K562 (cell line): Measurements from ENCODE around the gene SMCO4. TPM values are rescaled to one million over a fixed set of nuclear protein-coding genes. Genes with fewer than 3 reads are reported as not detected.

ENCODE experiments used
- DPF2 ChIP-seq: fragments of 450-650 bp; IDR thresholded peaks from 2 replicates; pipeline ENCODE4 v1.6.1; 2016
- JUNB ChIP-seq: fragments of 450-650 bp; formaldehyde crosslinking; conservative IDR thresholded peaks from 2 replicates; pipeline ENCODE4 v1.4.0; 2020; ENCODE audit warnings: mild to moderate bottlenecking
- MECOM ChIP-seq: fragments of 250-450 bp; sonication (Bioruptor Pico); IDR thresholded peaks from 2 replicates; pipeline ENCODE4 v1.8.0; 2022; ENCODE audit warnings: inconsistent platforms
- NR1H2 ChIP-seq: sonication (generic); formaldehyde crosslinking; IDR thresholded peaks from 2 replicates; pipeline ENCODE4 v1.4.0; 2020; ENCODE audit warnings: mild to moderate bottlenecking, missing genetic modification reagents
- NR2C1 ChIP-seq, 2 experiments: fragments of 450-650 bp; IDR thresholded peaks; 2 replicates each; pipeline ENCODE4 v1.6.1; 2017; ENCODE audit warnings: mild to moderate bottlenecking in 2 of 2, antibody characterized with exemption in 1 of 2, inconsistent platforms in 1 of 2, missing compliant biosample characterization in 1 of 2, missing genetic modification characterization in 1 of 2
- SREBF1 ChIP-seq: fragments of 150-350 bp; IDR thresholded peaks from 2 replicates; pipeline ENCODE4 v1.6.1; 2014; ENCODE audit warnings: antibody characterized with exemption, low read depth, low read length, borderline replicate concordance
- TAF9B ChIP-seq: fragments of 450-650 bp; IDR thresholded peaks from 2 replicates; pipeline ENCODE4 v1.6.1; 2018; ENCODE audit warnings: mild to moderate bottlenecking; ENCODE audit not compliant: partially characterized antibody
- TARDBP ChIP-seq: fragments of 450-650 bp; IDR thresholded peaks from 2 replicates; pipeline ENCODE4 v1.6.1; 2016
- TEAD4 ChIP-seq, 2 experiments: sonication (generic) in 1 of 2; formaldehyde crosslinking in 1 of 2; IDR thresholded peaks; 2 replicates each; pipeline versions ENCODE4 v1.6.1 to v1.8.0; 2012 to 2022; ENCODE audit warnings: borderline replicate concordance in 1 of 2, inconsistent platforms in 1 of 2, low read length in 1 of 2, mild to moderate bottlenecking in 1 of 2, missing genetic modification reagents in 1 of 2
- TFAP4 ChIP-seq: sonication (generic); formaldehyde crosslinking; IDR thresholded peaks from 2 replicates; pipeline ENCODE4 v1.8.0; 2022; ENCODE audit warnings: missing genetic modification reagents, mild to moderate bottlenecking, moderate library complexity, borderline replicate concordance
- TOE1 ChIP-seq, 2 experiments: fragments of 450-650 bp in 1 of 2; sonication (generic) in 1 of 2; formaldehyde crosslinking in 1 of 2; IDR thresholded peaks; 2 replicates each; pipeline versions ENCODE4 v1.7.1 to v1.8.0; 2016 to 2022; ENCODE audit warnings: borderline replicate concordance in 2 of 2, mild to moderate bottlenecking in 2 of 2, antibody characterized with exemption in 1 of 2, inconsistent platforms in 1 of 2, low read depth in 1 of 2, missing genetic modification reagents in 1 of 2, moderate library complexity in 1 of 2
- ZBTB43 ChIP-seq: sonication (generic); formaldehyde crosslinking; IDR thresholded peaks from 2 replicates; pipeline ENCODE4 v1.8.0; 2023; ENCODE audit warnings: mild to moderate bottlenecking, missing genetic modification reagents
- ZNF24 ChIP-seq: fragments of 450-650 bp; IDR thresholded peaks from 2 replicates; pipeline ENCODE4 v1.6.1; 2016
- ZNF354B ChIP-seq: fragments of 250-450 bp; sonication (Bioruptor Pico); IDR thresholded peaks from 2 replicates; pipeline ENCODE4 v1.4.0; 2020
- ZNF398 ChIP-seq: fragments of 250-450 bp; sonication (Bioruptor Pico); IDR thresholded peaks from 2 replicates; pipeline ENCODE4 v1.8.0; 2021; ENCODE audit warnings: moderate library complexity, mild to moderate bottlenecking, inconsistent platforms
- ZNF639 ChIP-seq, 2 experiments: fragments of 200-800 bp in 1 of 2; sonication (Bioruptor generic) in 1 of 2; sonication (generic) in 1 of 2; formaldehyde crosslinking in 1 of 2; IDR thresholded peaks in 1 of 2; conservative IDR thresholded peaks in 1 of 2; 2 replicates each; pipeline versions ENCODE4 v1.5.0 to v1.6.1; 2016 to 2020; ENCODE audit warnings: missing compliant biosample characterization in 1 of 2, missing genetic modification characterization in 1 of 2, missing genetic modification reagents in 1 of 2
- ZNF76 ChIP-seq: fragments of 250-450 bp; sonication (Bioruptor Pico); IDR thresholded peaks from 2 replicates; pipeline ENCODE4 v1.4.0; 2020; ENCODE audit warnings: mild to moderate bottlenecking, moderate library complexity, borderline replicate concordance
- polyA plus RNA-seq, 8 experiments: library from polyadenylated mRNA; depleted of rRNA in 4 of 8; stranded (reverse) in 5 of 8; unstranded in 3 of 8; fragments of >200 nt; fragmentation: Nextera tagmentation in 2 of 8; fragmentation: Illumina TruSeq in 1 of 8; extraction: Ambion mirVana in 2 of 8; extraction: Trizol in 1 of 8; gene quantifications; 2 replicates each; pipeline versions ENCODE4 v1.2.1 to v1.2.3, GENCODE V29; 2011 to 2014; ENCODE audit warnings: inconsistent platforms in 1 of 8, missing spikeins in 1 of 8
- total RNA-seq, 7 experiments: library from RNA; depleted of rRNA in 6 of 7; stranded (reverse); fragments of >200 nt in 6 of 7; fragmentation: Illumina TruSeq in 2 of 7; extraction: Trizol in 2 of 7; gene quantifications; 2 replicates each; pipeline versions ENCODE4 v1.2.1 to v1.2.3, GENCODE V29; 2011 to 2021; ENCODE audit warnings: low replicate concordance in 1 of 7
- TF ChIP-seq, protein P1 (sequence below), 2 experiments: fragments of 450-650 bp; conservative IDR thresholded peaks; 2 replicates each; pipeline ENCODE4 v1.6.1; 2017; ENCODE audit warnings: mild to moderate bottlenecking in 2 of 2, moderate library complexity in 2 of 2
- TF ChIP-seq, protein P2 (sequence below): fragments of 450-650 bp; IDR thresholded peaks from 2 replicates; pipeline ENCODE4 v1.6.1; 2016

The SMCO4 gene
- total and polyA plus RNA-seq, 9 of the 15 experiments (the other 6 are each of a cell fraction or from before 2014, with no cell fraction given): 1.8 to 27.8 (median 15.3) TPM

DNA sequence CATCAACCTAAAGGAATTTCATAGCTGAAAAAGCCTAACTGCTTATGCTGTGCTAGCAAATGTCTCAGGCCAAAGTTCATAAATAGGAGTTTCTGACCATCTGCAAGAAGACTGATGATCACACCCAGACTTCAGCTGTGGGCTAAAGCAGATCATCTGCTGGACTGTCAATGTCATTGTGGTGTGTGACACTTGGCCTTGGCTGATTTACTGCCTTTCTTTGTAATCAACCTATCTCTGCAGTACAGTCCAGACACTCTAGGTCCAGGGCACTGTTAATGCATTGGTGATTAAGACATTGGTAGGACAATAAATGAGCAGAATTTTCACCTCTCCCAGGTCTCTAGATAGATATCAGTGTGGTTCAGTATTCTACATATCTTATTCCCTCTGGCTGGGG, 40.3 kb upstream of the SMCO4 start (continued):
- TF ChIP-seq TEAD4 (IDR thresholded peaks at IDR 0.05; ENCODE audit: low read length) (0 out of 2 replicates have a peak, but pooled peaks have one; percentile 36), TEAD4 (CRISPR knock-in tag; IDR thresholded peaks at IDR 0.05; ENCODE audit: borderline replicate concordance) (no peak), DPF2 (peak; percentile 31; the same call in 1 of the 2 replicates), TOE1 (IDR thresholded peaks at IDR 0.05; ENCODE audit: borderline replicate concordance) (no peak), TOE1 (CRISPR knock-in tag; IDR thresholded peaks at IDR 0.05; ENCODE audit: borderline replicate concordance, low read depth) (no peak), ZBTB43 (CRISPR knock-in tag) (no peak), ZNF398 (CRISPR knock-in tag) (no peak), MECOM (CRISPR knock-in tag) (0 out of 2 replicates have a peak, but pooled peaks have one; percentile 53), ZNF24 (no peak), TARDBP (no peak), NR1H2 (CRISPR knock-in tag) (no peak), ZNF76 (CRISPR knock-in tag) (no peak), ZNF639 (CRISPR knock-in tag; conservative IDR thresholded peaks at IDR 0.05 in 1 of 2, IDR thresholded peaks at IDR 0.05 in 1 of 2) (0 out of 4 replicates have a peak, but pooled peaks of 1 of the 2 experiments have one; percentile 24), SREBF1 (no peak), NR2C1 (IDR thresholded peaks at IDR 0.05) (no peak), NR2C1 (tag; IDR thresholded peaks at IDR 0.05) (peak; percentile 53; the same call in 1 of the 2 replicates), ZNF354B (CRISPR knock-in tag) (no peak), TAF9B (peak; percentile 16), JUNB (CRISPR knock-in tag) (no peak), TFAP4 (CRISPR knock-in tag) (peak; percentile 48)
- TF ChIP-seq, protein P1, sequence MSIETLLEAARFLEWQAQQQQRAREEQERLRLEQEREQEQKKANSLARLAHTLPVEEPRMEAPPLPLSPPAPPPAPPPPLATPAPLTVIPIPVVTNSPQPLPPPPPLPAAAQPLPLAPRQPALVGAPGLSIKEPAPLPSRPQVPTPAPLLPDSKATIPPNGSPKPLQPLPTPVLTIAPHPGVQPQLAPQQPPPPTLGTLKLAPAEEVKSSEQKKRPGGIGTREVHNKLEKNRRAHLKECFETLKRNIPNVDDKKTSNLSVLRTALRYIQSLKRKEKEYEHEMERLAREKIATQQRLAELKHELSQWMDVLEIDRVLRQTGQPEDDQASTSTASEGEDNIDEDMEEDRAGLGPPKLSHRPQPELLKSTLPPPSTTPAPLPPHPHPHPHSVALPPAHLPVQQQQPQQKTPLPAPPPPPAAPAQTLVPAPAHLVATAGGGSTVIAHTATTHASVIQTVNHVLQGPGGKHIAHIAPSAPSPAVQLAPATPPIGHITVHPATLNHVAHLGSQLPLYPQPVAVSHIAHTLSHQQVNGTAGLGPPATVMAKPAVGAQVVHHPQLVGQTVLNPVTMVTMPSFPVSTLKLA (conservative IDR thresholded peaks at IDR 0.05): no peak
- TF ChIP-seq, protein P2, sequence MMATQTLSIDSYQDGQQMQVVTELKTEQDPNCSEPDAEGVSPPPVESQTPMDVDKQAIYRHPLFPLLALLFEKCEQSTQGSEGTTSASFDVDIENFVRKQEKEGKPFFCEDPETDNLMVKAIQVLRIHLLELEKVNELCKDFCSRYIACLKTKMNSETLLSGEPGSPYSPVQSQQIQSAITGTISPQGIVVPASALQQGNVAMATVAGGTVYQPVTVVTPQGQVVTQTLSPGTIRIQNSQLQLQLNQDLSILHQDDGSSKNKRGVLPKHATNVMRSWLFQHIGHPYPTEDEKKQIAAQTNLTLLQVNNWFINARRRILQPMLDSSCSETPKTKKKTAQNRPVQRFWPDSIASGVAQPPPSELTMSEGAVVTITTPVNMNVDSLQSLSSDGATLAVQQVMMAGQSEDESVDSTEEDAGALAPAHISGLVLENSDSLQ: peak; percentile 92
